Measurements from ENCODE around the gene ZNF410.
"Not testable (repeated sequence)": the region's sequence is repeated elsewhere in the genome, so short reads cannot be mapped to it uniquely, and the experiment has no call there.

The ZNF410 gene

GRCh38 chr14:73884438-73885190 is 2.0 kb upstream of the ZNF410 start:
- no peak overlapping the region for H3K4me3 ChIP-seq (ENCODE audit: low read depth, low read length)

- peak overlapping the region; percentile 91 for H3K4me3 ChIP-seq (ENCODE audit: low read depth, low read length)
These were observed 608 bp downstream of the ZNF410 start for GRCh38 chr14:73887318-73887616.

- H3K4me3 ChIP-seq (ENCODE audit: low read depth, low read length), result peak overlapping the region; percentile 91
These were observed 1.2 kb downstream of the ZNF410 start for GRCh38 chr14:73887694-73888459.

GRCh38 chr14:73888460-73888725 is 1.7 kb downstream of the ZNF410 start:
- no peak overlapping the region for H3K4me3 ChIP-seq (ENCODE audit: low read depth, low read length)

- no peak overlapping the region for H3K4me3 ChIP-seq (ENCODE audit: low read depth, low read length)
These were observed 2.3 kb downstream of the ZNF410 start for GRCh38 chr14:73888971-73889370.

GRCh38 chr14:73889376-73889775 is 2.7 kb downstream of the ZNF410 start:
- no peak overlapping the region for H3K4me3 ChIP-seq (ENCODE audit: low read depth, low read length)

- not testable (repeated sequence) for H3K4me3 ChIP-seq (ENCODE audit: low read depth, low read length)
These were observed 7.6 kb downstream of the ZNF410 start for GRCh38 chr14:73894180-73894687.

GRCh38 chr14:73895939-73896338 is 9.3 kb downstream of the ZNF410 start:
- H3K4me3 ChIP-seq (ENCODE audit: low read depth, low read length), result no peak overlapping the region

- no peak overlapping the region for H3K4me3 ChIP-seq (ENCODE audit: low read depth, low read length)
These were observed 9.9 kb downstream of the ZNF410 start for GRCh38 chr14:73896521-73896920.

GRCh38 chr14:73903028-73903427 is 16.4 kb downstream of the ZNF410 start:
- H3K4me3 ChIP-seq (ENCODE audit: low read depth, low read length), result no peak overlapping the region

- no peak overlapping the region for H3K4me3 ChIP-seq (ENCODE audit: low read depth, low read length)
These were observed 23.0 kb downstream of the ZNF410 start for GRCh38 chr14:73909681-73910080.

- no peak overlapping the region for H3K4me3 ChIP-seq (ENCODE audit: low read depth, low read length)
These were observed 26.6 kb downstream of the ZNF410 start for GRCh38 chr14:73913256-73913655.

- no peak overlapping the region for H3K4me3 ChIP-seq (ENCODE audit: low read depth, low read length)
These were observed 29.7 kb downstream of the ZNF410 start for GRCh38 chr14:73916324-73916723.

GRCh38 chr14:73919457-73919856 is 32.8 kb downstream of the ZNF410 start:
- not testable (repeated sequence) for H3K4me3 ChIP-seq (ENCODE audit: low read depth, low read length)

- no peak overlapping the region for H3K4me3 ChIP-seq (ENCODE audit: low read depth, low read length)
These were observed 37.7 kb downstream of the ZNF410 start for GRCh38 chr14:73924337-73924736.

- no peak overlapping the region for H3K4me3 ChIP-seq (ENCODE audit: low read depth, low read length)
These were observed 49.0 kb downstream of the ZNF410 start for GRCh38 chr14:73935666-73936065.

- no peak overlapping the region for H3K4me3 ChIP-seq (ENCODE audit: low read depth, low read length)
These were observed 49.9 kb downstream of the ZNF410 start for GRCh38 chr14:73936548-73936947.

GRCh38 chr14:73937012-73937411 is 50.4 kb downstream of the ZNF410 start:
- no peak overlapping the region for H3K4me3 ChIP-seq (ENCODE audit: low read depth, low read length)

GRCh38 chr14:73942180-73942579 is 55.5 kb downstream of the ZNF410 start:
- no peak overlapping the region for H3K4me3 ChIP-seq (ENCODE audit: low read depth, low read length)

- no peak overlapping the region for H3K4me3 ChIP-seq (ENCODE audit: low read depth, low read length)
These were observed 56.4 kb downstream of the ZNF410 start for GRCh38 chr14:73943083-73943482.

- H3K4me3 ChIP-seq (ENCODE audit: low read depth, low read length), result no peak overlapping the region
These were observed 57.9 kb downstream of the ZNF410 start for GRCh38 chr14:73944432-73945158.

- H3K4me3 ChIP-seq (ENCODE audit: low read depth, low read length), result no peak overlapping the region
These were observed 58.6 kb downstream of the ZNF410 start for GRCh38 chr14:73945159-73945670.

Measured in iPS-11a (cell line).